ENCODE measurements around the gene ADCY10.

Gene ADCY10

DNA sequence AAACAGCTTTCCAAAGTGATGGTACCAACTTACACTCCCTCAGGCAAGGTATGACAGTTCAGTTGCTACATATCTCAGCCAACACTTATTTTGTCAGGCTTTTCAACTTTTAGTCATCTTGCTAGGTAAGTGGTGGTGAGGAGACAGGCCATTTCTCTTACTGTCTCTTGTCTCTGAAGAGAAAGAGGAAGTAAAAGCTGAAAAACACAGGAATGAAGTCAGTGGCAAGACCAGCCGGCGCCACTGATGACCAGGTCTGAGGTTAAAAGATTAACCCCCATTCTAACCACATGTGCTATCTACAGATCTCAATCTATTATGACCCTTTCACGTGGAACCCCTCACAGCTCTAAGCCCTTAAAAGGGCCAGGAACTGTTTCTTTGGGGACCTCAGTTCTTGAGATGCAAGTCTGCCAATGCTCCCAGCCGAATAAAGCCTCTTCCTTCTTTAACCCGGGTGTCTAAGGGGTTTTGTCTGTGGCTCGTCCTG is 4.2 kb downstream of the ADCY10 start:
- TF ChIP-seq, protein P1, sequence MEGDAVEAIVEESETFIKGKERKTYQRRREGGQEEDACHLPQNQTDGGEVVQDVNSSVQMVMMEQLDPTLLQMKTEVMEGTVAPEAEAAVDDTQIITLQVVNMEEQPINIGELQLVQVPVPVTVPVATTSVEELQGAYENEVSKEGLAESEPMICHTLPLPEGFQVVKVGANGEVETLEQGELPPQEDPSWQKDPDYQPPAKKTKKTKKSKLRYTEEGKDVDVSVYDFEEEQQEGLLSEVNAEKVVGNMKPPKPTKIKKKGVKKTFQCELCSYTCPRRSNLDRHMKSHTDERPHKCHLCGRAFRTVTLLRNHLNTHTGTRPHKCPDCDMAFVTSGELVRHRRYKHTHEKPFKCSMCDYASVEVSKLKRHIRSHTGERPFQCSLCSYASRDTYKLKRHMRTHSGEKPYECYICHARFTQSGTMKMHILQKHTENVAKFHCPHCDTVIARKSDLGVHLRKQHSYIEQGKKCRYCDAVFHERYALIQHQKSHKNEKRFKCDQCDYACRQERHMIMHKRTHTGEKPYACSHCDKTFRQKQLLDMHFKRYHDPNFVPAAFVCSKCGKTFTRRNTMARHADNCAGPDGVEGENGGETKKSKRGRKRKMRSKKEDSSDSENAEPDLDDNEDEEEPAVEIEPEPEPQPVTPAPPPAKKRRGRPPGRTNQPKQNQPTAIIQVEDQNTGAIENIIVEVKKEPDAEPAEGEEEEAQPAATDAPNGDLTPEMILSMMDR (IDR thresholded peaks at IDR 0.05; ENCODE audit: control insufficient read depth, insufficient read depth, low read depth, low read length, missing control alignments), result no peak
- no peak overlapping the region for H3K4me3 ChIP-seq (ENCODE audit: control insufficient read depth, low read depth, low read length)
- DNase-seq (ENCODE audit: low read depth), result no peak

DNA sequence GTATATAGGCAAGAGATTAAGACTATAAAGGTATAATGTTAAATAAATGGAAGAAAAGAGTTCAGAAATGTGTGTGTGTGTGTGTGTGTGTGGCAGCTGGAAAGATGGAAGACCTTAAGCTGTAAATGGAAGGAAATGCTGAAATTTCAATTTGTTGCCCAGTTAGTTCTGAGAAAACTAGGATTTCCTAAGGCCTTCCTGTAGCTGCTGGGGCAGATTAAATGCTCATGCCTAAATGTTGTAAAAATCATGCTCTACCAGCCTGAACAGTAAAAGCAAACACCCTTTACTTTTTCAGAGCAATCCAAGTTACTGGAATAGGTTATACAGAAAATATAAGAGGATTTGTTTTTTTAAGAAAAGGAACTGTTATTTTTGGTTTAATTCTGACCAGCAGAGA is 8.3 kb downstream of the ADCY10 start:
- TF ChIP-seq, protein P1 (IDR thresholded peaks at IDR 0.05; ENCODE audit: control insufficient read depth, insufficient read depth, low read depth, low read length, missing control alignments), result no peak
- DNase-seq (ENCODE audit: low read depth), result no peak
- H3K4me3 ChIP-seq (ENCODE audit: control insufficient read depth, low read depth, low read length), result no peak overlapping the region

DNA sequence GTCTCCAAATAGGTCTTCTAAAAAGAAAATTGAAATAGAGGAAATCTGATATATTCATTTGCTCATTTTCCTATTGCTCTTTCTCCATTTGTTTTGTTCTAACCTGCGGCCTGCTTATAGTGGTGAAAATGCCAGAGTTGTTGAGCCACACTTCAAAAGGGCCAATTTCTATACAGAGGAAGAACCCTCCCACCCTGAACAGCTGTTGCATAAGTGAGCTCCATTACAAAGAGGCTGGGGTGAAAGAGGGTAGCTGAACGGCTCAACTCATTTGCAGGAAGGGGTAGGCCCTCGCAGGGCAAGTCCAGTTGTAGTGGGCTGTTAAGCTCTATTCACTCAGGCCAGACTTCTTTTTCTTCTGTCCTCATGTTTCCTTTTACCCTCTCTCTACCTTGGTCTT is 8.8 kb downstream of the ADCY10 start:
- no peak overlapping the region for H3K4me3 ChIP-seq (ENCODE audit: control insufficient read depth, low read depth, low read length)
- TF ChIP-seq, protein P1 (IDR thresholded peaks at IDR 0.05; ENCODE audit: control insufficient read depth, insufficient read depth, low read depth, low read length, missing control alignments), result no peak
- no peak for DNase-seq (ENCODE audit: low read depth)

DNA sequence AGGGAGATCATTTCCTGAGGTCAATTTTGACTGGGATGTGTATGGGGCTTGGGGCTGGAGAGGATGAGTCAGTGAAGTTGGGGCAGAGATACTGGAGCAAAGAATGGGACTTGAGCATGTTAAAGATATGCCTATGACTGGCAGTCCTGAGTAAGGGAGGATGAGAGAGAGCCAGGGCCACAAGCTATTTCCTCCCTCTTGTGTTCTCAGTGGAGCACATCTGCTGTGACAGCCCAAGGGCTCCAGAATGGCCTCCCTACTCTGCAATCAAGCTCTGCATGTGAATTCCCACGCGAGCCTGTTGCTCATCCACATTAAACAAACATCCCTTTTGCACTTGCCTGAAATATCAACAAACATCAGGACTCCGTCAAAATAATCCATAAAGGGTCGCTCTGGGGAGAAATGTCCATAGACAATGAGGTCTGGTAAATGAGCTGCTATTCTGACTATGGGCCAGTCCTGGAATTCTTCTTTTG is 9.2 kb downstream of the ADCY10 start:
- TF ChIP-seq, protein P1 (IDR thresholded peaks at IDR 0.05; ENCODE audit: control insufficient read depth, insufficient read depth, low read depth, low read length, missing control alignments), result no peak
- DNase-seq (ENCODE audit: low read depth), result no peak
- no peak overlapping the region for H3K4me3 ChIP-seq (ENCODE audit: control insufficient read depth, low read depth, low read length)

GRCh38 chr1:167900907-167901306 is 13.0 kb downstream of the ADCY10 start:
- no peak overlapping the region for H3K4me3 ChIP-seq (ENCODE audit: control insufficient read depth, low read depth, low read length)
- TF ChIP-seq, protein P1 (IDR thresholded peaks at IDR 0.05; ENCODE audit: control insufficient read depth, insufficient read depth, low read depth, low read length, missing control alignments), result no peak
- DNase-seq (ENCODE audit: low read depth), result no peak

DNA sequence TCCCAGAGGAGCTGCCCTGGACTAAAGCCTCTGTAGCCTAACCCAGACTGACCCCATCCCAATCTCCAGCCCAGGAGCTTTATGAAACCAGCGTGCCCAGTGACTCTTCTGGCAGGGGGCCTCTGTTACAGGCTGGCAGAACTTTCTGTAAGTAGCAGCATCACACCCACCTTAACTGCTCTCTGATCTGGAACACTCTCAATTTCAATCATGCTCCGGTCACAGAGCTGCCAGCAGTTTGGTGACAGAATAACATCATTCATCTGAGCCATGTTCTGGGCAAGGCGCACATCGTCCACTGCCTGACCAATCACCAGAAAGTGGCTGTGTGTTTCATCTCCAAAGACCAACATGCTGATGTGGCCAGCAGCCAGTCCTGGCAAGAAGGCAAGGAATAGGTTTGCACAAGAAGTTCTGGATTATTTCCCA is 14.7 kb downstream of the ADCY10 start:
- no peak overlapping the region for H3K4me3 ChIP-seq (ENCODE audit: control insufficient read depth, low read depth, low read length)
- TF ChIP-seq, protein P1 (IDR thresholded peaks at IDR 0.05; ENCODE audit: control insufficient read depth, insufficient read depth, low read depth, low read length, missing control alignments), result no peak
- no peak for DNase-seq (ENCODE audit: low read depth)

Measured in AG09309 (cell line).